ENCODE data around the gene BPIFB3.

- TF ChIP-seq POLR2A (IDR thresholded peaks at IDR 0.05; ENCODE audit: low read depth, low read length) (no peak), TAF1 (IDR thresholded peaks at IDR 0.05; ENCODE audit: low read depth, low read length) (no peak)
Observed at GRCh38 chr20:33014336-33015113, 39.2 kb upstream of the BPIFB3 start.
